Measurements from ENCODE around the gene CDKN2B-AS1. TPM values are rescaled to one million over a fixed set of nuclear protein-coding genes. Genes with fewer than 3 reads are reported as not detected.

The CDKN2B-AS1 gene
- total RNA-seq, 4 donors from 2014 or later: 22.7 to 129 (median 52.0) TPM

DNA sequence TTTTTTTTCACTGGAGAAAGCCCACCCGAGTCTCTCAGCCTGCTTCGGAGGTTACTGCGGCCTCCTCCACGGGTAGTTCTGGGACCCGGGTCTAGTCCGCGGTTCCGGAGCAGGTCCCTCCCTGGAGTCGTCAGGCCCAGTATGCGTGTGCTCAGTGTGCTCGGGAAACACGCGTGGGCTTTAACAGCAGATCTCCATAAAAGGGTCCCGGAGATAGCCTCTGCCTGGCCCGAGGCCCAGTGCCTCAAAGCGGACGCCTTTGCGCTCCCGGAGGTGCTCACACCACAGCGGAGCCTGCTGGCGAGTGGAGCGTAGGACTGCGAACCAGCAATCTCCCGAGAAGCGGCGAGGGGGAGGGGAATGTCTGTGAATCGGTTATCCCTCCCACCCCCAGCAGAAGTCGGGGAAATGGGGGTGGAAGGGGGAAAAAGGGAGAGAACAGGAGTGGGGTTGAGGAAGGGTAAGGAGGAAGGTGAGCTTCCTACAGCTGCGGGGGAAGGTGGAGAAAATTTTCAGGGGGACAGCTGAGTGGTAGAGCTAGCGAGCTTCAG, 29.1 kb upstream of the CDKN2B-AS1 start:
- Histone ChIP-seq H3K27me3 (peaks cover 0 to 53% of the 10 kb centered on the region in 2 donors), H3K27ac (peak overlapping the region in 1 of 4 donors; percentile 1), H3K36me3 (no peaks in the 10 kb centered on the region), H3K4me1 (peaks cover 0 to 11% (median 9%) of the 10 kb centered on the region in 4 donors), H3K9me3 (peaks cover 0 to 4% (median 0%) of the 10 kb centered on the region in 4 donors), H3K4me3 (peak overlapping the region; percentile 11 to 47 (median 42))
- DNase-seq: peak; percentile 46 to 84 (median 79)
- TF ChIP-seq POLR2A (IDR thresholded peaks at IDR 0.05): no peak
- TF ChIP-seq, protein P1, sequence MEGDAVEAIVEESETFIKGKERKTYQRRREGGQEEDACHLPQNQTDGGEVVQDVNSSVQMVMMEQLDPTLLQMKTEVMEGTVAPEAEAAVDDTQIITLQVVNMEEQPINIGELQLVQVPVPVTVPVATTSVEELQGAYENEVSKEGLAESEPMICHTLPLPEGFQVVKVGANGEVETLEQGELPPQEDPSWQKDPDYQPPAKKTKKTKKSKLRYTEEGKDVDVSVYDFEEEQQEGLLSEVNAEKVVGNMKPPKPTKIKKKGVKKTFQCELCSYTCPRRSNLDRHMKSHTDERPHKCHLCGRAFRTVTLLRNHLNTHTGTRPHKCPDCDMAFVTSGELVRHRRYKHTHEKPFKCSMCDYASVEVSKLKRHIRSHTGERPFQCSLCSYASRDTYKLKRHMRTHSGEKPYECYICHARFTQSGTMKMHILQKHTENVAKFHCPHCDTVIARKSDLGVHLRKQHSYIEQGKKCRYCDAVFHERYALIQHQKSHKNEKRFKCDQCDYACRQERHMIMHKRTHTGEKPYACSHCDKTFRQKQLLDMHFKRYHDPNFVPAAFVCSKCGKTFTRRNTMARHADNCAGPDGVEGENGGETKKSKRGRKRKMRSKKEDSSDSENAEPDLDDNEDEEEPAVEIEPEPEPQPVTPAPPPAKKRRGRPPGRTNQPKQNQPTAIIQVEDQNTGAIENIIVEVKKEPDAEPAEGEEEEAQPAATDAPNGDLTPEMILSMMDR (IDR thresholded peaks at IDR 0.05): peak in 4 of 6 experiments; percentile 21 to 67 (median 58)

DNA sequence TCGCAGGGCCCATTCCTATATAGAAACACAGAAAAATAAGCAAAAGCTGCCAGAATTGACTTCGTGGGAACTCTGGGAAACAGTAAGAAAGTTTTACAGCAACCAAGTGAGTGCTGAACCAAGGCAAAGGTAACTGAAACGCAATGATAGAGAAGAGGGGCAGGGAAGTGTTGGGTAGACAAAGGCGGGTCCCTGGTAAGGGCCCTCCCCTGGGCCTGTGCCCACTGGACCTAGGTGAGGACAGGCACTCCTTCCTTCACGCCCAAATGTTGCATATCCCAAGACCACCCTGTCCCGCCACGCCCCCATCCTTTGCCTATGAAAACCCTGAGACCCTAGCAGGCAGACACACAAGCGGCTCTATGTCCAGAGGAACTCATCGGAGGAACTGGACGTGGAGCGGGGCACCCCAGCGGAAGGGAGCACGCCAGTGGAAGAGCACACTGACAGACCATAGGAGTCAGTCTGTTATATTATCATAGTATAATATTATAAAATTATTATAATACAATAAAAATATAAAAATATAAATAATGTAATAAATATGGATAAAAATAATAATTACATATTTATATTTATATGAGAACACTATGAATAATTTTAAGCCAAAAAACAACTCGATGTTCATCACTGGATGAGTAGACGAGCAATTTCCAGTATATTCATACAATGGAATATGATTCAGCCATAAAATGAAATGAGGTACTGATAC, 28.3 kb upstream of the CDKN2B-AS1 start:
- peaks cover 0 to 62% of the 10 kb centered on the region in 2 donors for H3K27me3 ChIP-seq
- H3K4me3 ChIP-seq: no peak overlapping the region
- H3K4me1 ChIP-seq: peaks cover 0 to 11% (median 9%) of the 10 kb centered on the region in 4 donors
- H3K36me3 ChIP-seq: no peaks in the 10 kb centered on the region
- TF ChIP-seq, protein P1 (IDR thresholded peaks at IDR 0.05): no peak
- TF ChIP-seq POLR2A (IDR thresholded peaks at IDR 0.05): no peak
- H3K9me3 ChIP-seq: peaks cover 0 to 8% (median 0%) of the 10 kb centered on the region in 4 donors
- DNase-seq: no peak
- H3K27ac ChIP-seq: no peak overlapping the region

DNA sequence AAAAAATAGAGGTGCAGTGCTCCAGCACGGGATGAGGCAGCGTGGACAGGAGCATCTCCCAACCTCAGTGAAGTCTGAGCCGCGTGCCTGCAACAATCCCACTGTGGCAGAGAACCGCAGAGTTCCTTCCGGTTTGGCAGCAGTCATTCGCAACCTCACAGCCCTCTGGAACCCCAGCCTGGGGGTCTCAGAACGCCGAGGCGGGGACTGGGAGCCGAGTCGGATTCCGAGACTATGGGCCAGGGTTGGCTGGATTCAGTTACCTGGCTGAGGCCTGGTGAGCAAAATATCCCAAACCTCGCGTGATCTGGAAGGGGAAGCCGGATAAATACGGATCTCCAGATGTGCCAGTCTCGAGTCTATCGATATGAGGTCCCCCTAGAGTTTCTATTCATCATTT, 27.4 kb upstream of the CDKN2B-AS1 start:
- DNase-seq: no peak
- peaks cover 0 to 11% (median 9%) of the 10 kb centered on the region in 4 donors for H3K4me1 ChIP-seq
- no peak overlapping the region for H3K4me3 ChIP-seq
- H3K36me3 ChIP-seq: no peaks in the 10 kb centered on the region
- H3K27ac ChIP-seq: no peak overlapping the region
- TF ChIP-seq, protein P1 (IDR thresholded peaks at IDR 0.05): no peak
- no peak for TF ChIP-seq POLR2A (IDR thresholded peaks at IDR 0.05)
- H3K27me3 ChIP-seq: peaks cover 0 to 65% of the 10 kb centered on the region in 2 donors
- peaks cover 0 to 8% (median 0%) of the 10 kb centered on the region in 4 donors for H3K9me3 ChIP-seq

DNA sequence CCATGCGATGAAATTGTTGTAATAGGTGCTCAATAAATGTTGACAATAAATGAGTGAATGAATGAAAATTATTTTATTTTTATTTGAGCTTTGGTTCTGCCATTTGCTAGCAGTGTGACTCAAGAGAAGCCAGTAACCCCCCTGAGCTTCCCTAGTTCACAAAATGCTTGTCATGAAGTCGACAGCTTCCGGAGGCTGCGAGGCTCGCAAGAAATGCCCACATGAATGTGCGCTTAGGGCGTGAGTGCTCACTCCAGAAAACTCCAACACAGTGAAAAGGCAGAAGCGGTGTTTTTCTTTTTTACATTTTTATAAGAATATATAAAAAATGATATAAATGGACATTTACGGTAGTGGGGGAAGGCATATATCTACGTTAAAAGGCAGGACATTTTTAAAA, 26.9 kb upstream of the CDKN2B-AS1 start:
- Histone ChIP-seq H3K27ac (no peak overlapping the region), H3K27me3 (peaks cover 0 to 69% of the 10 kb centered on the region in 2 donors), H3K4me3 (no peak overlapping the region), H3K4me1 (peaks cover 0 to 11% (median 9%) of the 10 kb centered on the region in 4 donors), H3K36me3 (no peaks in the 10 kb centered on the region), H3K9me3 (peaks cover 0 to 8% (median 0%) of the 10 kb centered on the region in 4 donors)
- DNase-seq: no peak
- TF ChIP-seq POLR2A (IDR thresholded peaks at IDR 0.05): no peak
- TF ChIP-seq, protein P1 (IDR thresholded peaks at IDR 0.05): no peak

DNA sequence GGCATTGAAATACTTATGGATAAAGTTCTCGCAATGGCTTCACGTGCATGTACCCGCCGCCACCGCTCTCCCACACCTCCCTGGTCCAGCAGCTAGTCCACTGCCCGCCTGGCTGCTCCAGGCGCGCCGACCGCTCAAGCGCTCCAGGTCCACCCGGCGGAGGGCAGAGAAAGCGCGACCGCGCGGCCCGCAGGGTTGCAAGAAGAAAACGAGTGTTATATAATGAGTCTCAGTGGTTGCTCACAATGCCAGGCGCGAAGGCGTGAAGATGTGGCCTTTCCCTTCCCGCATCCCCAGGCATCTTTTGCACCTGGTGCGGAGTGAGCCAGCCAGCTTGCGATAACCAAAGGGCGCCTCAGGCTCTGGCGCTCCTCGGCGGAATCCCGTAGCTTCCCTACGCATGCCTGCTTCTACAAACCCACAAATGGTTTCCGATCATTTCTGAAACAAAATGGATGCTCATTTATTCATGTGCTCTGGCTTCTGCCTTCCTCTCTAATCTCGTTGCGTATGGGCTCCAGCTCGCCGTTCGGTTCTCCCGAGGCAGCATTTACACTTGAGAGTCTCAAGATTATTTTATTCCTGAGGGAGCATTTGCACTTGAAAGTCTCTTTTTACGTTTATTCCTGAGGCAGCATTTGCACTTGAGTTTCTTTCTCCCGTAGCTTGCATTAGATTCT, 26.1 kb upstream of the CDKN2B-AS1 start:
- Histone ChIP-seq H3K9me3 (peaks cover 0 to 8% (median 0%) of the 10 kb centered on the region in 4 donors), H3K4me3 (no peak overlapping the region), H3K36me3 (no peaks in the 10 kb centered on the region), H3K27me3 (peaks cover 5 to 70% of the 10 kb centered on the region in 2 donors), H3K27ac (no peak overlapping the region), H3K4me1 (peaks cover 0 to 11% (median 9%) of the 10 kb centered on the region in 4 donors)
- TF ChIP-seq POLR2A (IDR thresholded peaks at IDR 0.05): no peak
- TF ChIP-seq, protein P1 (IDR thresholded peaks at IDR 0.05): no peak
- peak in 1 of 3 donors; percentile 57 for DNase-seq

All from Peyer's patch (tissue), 4 donors.